ENCODE results near the gene THEMIS.

DNA sequence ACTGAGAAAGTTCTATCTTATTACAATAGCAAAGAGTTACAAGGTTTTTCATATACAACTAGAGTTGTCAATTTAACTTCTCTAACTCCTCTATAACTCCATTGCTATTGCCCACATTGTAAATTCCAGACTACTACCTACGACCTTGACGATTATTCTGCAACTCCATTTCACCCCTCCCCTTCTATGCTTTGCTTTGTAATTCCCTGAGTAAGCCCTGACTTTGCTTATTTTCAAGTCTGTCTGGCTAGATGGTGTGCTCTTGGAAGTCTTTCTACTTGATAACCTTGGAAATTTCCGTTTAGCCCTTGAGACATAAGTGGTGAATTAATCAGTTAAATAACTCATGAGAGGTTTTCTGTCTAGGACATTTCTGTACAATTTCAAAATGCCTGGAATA lies 162.4 kb downstream of the THEMIS start:
- TF ChIP-seq, protein P1, sequence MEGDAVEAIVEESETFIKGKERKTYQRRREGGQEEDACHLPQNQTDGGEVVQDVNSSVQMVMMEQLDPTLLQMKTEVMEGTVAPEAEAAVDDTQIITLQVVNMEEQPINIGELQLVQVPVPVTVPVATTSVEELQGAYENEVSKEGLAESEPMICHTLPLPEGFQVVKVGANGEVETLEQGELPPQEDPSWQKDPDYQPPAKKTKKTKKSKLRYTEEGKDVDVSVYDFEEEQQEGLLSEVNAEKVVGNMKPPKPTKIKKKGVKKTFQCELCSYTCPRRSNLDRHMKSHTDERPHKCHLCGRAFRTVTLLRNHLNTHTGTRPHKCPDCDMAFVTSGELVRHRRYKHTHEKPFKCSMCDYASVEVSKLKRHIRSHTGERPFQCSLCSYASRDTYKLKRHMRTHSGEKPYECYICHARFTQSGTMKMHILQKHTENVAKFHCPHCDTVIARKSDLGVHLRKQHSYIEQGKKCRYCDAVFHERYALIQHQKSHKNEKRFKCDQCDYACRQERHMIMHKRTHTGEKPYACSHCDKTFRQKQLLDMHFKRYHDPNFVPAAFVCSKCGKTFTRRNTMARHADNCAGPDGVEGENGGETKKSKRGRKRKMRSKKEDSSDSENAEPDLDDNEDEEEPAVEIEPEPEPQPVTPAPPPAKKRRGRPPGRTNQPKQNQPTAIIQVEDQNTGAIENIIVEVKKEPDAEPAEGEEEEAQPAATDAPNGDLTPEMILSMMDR (IDR thresholded peaks at IDR 0.05; ENCODE audit: low read depth, low read length, poor library complexity, severe bottlenecking) = no peak
- no peak for TF ChIP-seq EZH2phosphoT487 (IDR thresholded peaks at IDR 0.05; ENCODE audit: borderline replicate concordance, low read length)
